HG02852 (cell line): ENCODE data around the gene IFNA8.
A peak's percentile ranks its signal among the peaks of the same experiment; 100 is the strongest.
"Not testable (repeated sequence)": the region's sequence is repeated elsewhere in the genome, so short reads cannot be mapped to it uniquely, and the experiment has no call there.

ENCODE experiments used
- ATAC-seq: cut with Tn5 transposase; IDR thresholded peaks from one replicate; pipeline ENCODE4 v1.9.1; 2021; ENCODE audit warnings: mild to moderate bottlenecking, moderate library complexity; ENCODE audit not compliant: unreplicated experiment

Gene IFNA8

GRCh38 chr9:21408817-21409216, at the start of gene IFNA8:
TSS of gene IFNA8 (plus strand) at chr9:21409117. CDS start at chr9:21409177, 60 bp downstream.
- no peak for ATAC-seq

DNA sequence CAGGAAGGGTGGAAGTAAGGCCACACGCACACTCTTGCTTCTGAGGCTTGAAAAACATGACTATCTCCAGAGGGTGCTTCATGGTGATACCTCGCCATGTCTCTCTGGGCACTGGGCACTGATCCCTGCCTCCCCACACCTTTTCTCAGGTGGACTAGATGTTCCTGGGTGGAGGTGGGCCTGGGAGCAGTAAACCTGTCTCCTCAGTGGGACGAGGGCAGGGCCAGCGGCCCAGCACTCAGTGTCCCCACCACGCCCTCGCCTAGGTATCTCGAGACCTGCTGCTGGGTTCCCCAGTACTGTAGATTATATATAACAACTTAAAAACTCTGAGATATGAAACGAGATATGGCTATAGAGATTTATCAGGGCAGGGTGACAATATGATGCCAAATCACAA, 46.6 kb upstream of the IFNA8 start:
- no peak for ATAC-seq

DNA sequence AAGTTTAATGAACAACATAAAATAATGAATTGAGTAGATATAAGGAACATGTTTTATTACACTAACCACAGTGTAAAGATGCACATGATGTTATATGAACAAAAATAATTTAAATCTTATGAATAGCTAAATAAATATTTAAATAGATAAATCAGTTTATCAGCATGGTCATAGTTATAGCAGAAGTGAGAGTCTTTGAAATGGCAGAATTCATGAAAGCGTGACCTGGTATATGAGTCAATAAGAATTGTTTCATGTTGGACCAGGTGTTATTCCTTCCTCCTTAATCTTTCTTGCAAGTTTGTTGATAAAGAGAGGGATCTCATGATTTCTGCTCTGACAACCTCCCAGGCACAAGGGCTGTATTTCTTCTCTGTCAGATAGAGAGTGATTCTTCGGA, 41.7 kb upstream of the IFNA8 start:
- ATAC-seq: peak; percentile 95

DNA sequence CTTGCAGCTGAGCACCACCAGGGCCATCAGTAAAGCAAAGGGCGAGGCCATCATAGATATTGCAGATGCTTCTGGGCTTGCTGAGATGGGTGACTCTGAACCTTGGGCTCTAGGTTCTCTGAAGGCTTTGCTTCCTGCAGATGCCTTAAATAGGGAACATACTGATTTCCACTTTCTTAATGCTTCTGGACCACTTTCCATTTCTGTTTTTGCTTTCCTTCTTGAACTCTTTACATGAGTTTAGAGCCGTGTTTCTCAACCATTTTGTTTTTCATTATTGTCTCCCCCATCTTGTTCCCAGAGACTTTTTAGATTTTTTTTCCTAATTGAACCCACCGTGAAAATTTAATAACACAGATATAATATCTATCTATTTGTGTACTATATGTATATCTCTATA, 41.0 kb upstream of the IFNA8 start, which contains the start of gene IFNA13:
Gene IFNA13, minus strand, starts transcription at position 101 of the 400 bp plus-strand sequence. Its CDS starts 47 bp downstream, at position 54.
- no peak for ATAC-seq

DNA sequence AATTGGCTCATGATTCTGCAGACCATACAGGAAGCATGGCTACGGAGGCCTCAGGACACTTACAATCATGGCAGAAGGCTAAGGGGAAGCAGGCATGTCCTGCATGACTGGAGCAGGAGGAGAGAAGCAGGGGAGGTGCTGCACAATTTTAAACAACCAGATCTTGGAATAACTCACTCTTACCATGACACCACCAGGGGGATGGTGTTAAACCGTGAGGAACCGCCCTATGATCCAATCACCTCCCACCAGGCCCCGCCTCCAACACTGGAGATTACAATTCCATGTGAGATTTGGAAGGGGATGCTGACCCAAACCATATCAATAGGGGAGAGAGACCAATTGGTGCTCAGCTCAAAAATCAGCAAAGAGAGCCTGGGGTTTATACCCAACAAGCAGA, 37.5 kb upstream of the IFNA8 start:
- ATAC-seq: not testable (repeated sequence)

DNA sequence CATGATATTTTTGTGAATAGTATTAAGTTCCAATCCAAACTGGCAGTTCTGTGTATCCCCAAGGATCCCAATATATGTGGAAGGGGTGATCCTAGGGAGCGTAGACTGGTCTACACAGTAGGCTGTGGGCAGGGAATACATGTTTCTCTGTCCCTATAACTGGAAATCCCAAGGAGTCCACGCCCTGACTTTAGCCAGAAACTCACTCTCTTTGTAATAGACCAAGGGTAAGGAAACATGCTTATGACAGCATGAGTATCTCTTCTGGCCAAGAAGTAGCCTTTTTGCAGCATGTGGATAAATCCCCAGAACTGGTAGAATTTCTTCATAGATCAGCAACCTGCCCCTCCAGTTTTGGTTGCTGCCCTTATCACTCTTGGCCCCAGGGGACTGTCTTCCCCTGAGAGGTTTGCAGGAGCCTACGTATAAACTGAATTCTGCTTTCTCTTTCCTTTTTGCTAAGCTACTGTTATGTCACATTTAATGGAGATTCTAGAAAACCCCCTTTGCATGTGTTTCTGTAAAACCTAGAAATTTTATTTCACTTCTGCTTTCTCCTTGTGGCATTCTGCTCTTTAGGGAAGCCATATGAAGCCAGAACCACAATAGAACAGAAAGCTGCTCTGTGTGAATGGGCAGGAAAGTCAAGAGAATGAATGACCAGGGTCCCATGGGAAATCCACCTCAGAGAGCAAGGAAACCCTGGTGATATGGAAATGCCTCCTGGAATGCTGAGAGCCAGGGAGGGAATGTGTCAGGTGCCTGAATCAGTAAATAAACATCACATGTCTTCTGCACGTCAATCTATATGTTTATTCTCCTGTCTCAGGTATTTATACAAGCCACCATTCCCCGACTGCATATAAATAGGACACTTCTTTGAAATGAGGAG, 27.2 kb upstream of the IFNA8 start:
- peak; percentile 99 for ATAC-seq

GRCh38 chr9:21383627-21384026, 25.3 kb upstream of the IFNA8 start:
- ATAC-seq: no peak

DNA sequence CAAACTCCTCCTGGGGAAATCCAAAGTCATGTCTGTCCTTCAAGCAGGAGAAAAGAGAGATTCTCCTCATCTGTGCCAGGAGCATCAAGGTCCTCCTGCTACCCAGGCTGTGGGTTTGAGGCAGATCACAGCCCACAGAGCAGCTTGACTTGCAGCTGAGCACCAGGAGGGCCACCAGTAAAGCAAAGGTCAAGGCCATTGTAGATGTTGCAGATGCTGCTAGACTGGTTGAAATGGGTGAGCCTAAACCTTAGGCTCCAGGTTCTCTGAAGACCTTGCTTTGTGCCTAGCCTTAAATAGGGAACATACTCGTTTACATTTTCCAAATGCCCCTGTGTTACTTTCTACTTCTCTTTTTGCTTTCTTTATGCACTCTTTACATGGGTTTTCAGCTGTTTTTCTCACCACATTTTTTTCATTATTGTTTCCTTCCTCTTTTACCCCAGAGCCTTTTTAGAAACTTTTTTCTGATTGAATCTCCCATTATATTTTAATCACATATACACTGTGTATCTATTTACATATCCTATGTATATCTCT, 23.7 kb upstream of the IFNA8 start, which contains the start of gene IFNA2:
Gene IFNA2, minus strand, starts transcription at position 268 of the 540 bp plus-strand sequence. Its CDS starts 69 bp downstream, at position 199.
- no peak for ATAC-seq

- peak; percentile 70 for ATAC-seq
These were observed 16.6 kb upstream of the IFNA8 start for GRCh38 chr9:21392270-21392669.

DNA sequence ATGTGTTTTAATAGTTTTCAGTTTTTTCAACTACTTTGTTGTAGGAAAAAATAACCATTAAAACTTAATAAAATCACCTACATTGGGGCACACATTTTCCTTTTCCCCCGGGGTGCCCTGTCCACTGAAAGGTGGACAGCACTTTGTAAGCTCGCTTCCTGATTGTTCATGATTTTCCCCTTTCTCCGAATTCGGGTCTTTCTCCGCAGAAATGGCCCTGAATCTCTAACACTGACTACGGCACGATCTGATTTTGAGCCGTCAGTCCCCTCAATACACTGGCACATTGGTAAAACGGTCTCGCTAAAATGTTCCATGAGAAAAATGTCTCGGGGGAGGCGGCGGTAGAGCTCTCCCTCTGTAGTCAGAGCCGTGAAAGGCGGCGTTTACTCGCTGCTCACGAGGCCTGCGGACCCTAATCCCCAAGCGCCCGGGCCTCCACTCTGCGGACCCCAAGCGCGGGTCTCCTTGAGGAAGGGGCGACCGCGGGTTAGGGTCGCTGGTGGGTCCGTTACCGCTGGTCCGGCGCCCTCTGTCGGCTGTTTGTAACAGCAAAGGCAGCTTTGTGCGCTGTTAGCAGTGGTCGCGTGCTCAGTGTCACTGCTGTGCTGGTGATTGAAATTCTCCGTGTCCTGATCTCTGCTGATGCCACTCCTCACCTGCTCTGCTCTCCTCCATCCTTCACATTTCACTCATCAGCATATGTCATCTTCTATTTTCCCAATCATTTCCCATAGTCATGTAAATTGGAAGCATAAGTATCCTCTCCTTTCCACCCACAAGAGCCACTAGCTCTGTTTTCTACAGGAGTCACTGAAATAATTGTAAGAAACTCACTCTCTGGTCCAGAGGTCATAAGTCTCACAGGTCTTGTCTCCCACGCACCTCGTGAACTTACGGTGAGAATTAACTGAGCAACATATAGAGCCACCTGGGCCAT, 12.9 kb upstream of the IFNA8 start:
- peak; percentile 77 for ATAC-seq

GRCh38 chr9:21398955-21399489, 9.9 kb upstream of the IFNA8 start:
- no peak for ATAC-seq

DNA sequence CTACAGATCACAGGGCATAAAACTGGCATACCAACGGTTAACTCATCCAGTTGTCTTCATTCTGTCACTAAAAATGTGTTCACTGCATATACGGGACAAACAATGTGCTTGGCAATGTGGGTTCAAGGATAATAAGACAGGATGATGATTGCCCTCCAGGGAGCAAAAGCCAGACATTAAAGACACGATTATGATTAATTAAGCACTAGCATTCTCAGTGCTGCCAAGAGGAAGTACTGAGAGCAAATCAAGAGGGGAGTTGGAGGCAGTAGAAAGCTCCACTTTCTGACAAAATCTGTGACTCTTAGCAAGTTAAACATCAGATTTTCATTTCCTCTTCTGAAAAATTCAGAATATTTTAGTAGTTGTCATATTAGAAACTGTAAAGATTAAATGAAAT, 9.0 kb upstream of the IFNA8 start:
- no peak for ATAC-seq

DNA sequence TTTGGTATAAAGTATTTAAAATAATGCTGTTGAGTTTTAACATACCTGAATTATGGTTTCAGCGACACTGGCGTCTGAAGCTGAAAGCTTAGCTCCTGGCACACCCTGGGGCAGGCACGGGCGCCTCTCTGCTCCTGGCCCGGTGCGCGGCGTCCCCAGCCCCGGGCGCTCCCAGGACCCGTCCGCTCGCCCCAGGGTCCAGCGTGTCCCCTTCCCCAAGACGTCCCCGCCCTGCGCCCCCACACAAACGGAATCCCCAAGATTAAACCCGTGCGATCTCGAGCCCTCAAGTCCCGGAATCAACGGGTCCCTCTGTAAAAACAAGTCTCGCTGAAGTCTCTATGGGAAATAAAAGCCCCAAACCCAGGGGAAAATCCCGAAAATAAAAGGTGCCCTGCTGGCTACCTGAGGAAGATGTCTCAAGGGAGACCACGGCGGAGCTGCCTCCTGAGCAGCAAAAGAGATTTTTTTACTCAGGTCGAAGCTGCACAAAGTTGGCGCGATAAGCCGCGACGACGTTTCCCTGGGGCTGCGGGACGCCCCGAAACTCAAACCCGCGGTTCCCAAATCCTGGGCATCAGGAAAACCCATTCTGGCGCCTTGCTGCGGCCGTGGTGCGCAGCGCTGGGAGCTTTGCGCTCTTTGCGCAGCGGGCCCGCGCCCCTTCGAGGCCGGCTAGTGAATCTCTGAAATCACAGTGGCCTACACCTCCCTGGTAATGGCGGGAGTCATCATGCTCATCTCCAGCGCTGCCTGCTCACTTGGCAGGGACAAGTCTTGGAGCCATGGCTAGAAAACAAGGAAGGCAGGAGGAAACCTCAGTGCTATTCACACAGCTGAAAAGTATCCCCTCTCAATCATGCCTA, 6.3 kb upstream of the IFNA8 start:
- peak; percentile 66 for ATAC-seq

- ATAC-seq: no peak
These were observed 4.8 kb upstream of the IFNA8 start for GRCh38 chr9:21404146-21404545.

- ATAC-seq: peak; percentile 70
These were observed 3.2 kb downstream of the IFNA8 start for GRCh38 chr9:21412107-21412506.

- no peak for ATAC-seq
These were observed 4.2 kb downstream of the IFNA8 start for GRCh38 chr9:21413151-21413550.

DNA sequence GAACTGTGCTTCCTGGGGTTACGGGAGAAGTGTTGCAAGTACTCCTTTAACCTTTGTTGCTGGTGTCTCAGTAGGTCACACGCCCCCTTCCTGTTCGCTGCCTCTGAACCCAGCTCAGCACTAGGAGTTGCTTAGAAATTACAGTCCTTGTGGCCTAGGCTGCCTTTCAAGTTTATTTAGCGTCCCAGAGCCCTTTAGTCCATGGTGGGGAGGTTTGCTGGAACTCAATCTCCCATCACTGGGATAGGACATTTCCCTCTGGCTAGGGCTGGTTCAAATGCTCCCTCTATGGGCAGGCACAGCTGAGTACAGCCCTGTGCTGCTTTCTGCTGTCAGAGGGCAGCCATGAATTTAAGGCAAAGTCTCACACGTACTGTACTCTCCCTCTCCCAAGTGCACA, 4.7 kb downstream of the IFNA8 start:
- ATAC-seq: no peak

- no peak for ATAC-seq
These were observed 5.5 kb downstream of the IFNA8 start for GRCh38 chr9:21414220-21414940.
